GM18502 (cell line): ENCODE results near the gene REXO4.

Source experiments
- ATAC-seq: cut with Tn5 transposase; IDR thresholded peaks from one replicate; pipeline ENCODE4 v1.9.1; 2021; ENCODE audit warnings: mild to moderate bottlenecking; ENCODE audit not compliant: unreplicated experiment, poor library complexity

Gene REXO4

GRCh38 chr9:133424187-133424586, 6.4 kb upstream of the REXO4 start:
- no peak for ATAC-seq

GRCh38 chr9:133423216-133423615, 5.4 kb upstream of the REXO4 start:
- ATAC-seq = no peak

- ATAC-seq = no peak
Observed at GRCh38 chr9:133421615-133422542, 4.1 kb upstream of the REXO4 start, which contains the start of gene ADAMTS13. TSS of gene ADAMTS13 (plus strand) at chr9:133422367. CDS start at chr9:133422444, 77 bp downstream.

GRCh38 chr9:133420392-133420827, 2.6 kb upstream of the REXO4 start:
- peak; percentile 41 for ATAC-seq

- ATAC-seq = no peak
Observed at GRCh38 chr9:133419005-133419404, 1.2 kb upstream of the REXO4 start.

GRCh38 chr9:133415170-133415569, 2.6 kb downstream of the REXO4 start:
- ATAC-seq = no peak

- ATAC-seq = no peak
Observed at GRCh38 chr9:133408042-133408441, 9.8 kb downstream of the REXO4 start.

GRCh38 chr9:133406480-133407307, 11.1 kb downstream of the REXO4 start:
- ATAC-seq = no peak

- ATAC-seq = no peak
Observed at GRCh38 chr9:133405508-133406438, 12.0 kb downstream of the REXO4 start.

GRCh38 chr9:133404454-133405002, 13.3 kb downstream of the REXO4 start:
- ATAC-seq = no peak

GRCh38 chr9:133403766-133404453, 13.9 kb downstream of the REXO4 start:
- no peak for ATAC-seq

GRCh38 chr9:133402689-133403088, 15.1 kb downstream of the REXO4 start:
- no peak for ATAC-seq

GRCh38 chr9:133401588-133401987, 16.2 kb downstream of the REXO4 start:
- no peak for ATAC-seq

GRCh38 chr9:133400292-133400691, 17.5 kb downstream of the REXO4 start:
- ATAC-seq = no peak

GRCh38 chr9:133397895-133398294, 19.9 kb downstream of the REXO4 start:
- ATAC-seq = no peak

GRCh38 chr9:133397370-133397769, 20.4 kb downstream of the REXO4 start:
- ATAC-seq = no peak

GRCh38 chr9:133396952-133397351, 20.9 kb downstream of the REXO4 start:
- no peak for ATAC-seq

GRCh38 chr9:133394687-133395271, 23.0 kb downstream of the REXO4 start:
- no peak for ATAC-seq

GRCh38 chr9:133393399-133393798, 24.4 kb downstream of the REXO4 start:
- no peak for ATAC-seq
